HEK293T (cell line): ENCODE data around the gene TMBIM4.
A peak's percentile ranks its signal among the peaks of the same experiment; 100 is the strongest.
"Not testable (repeated sequence)": the region's sequence is repeated elsewhere in the genome, so short reads cannot be mapped to it uniquely, and the experiment has no call there.

Source experiments
- CTCF ChIA-PET: fragments of 350-600 bp; formaldehyde crosslinking; extraction: SDS; loops from one replicate; lab custom pipeline; 2021; ENCODE audit warnings: antibody characterized with exemption, inconsistent platforms; lab: Yijun Ruan, JAX
- POLR2A ChIA-PET: fragments of 350-600 bp; formaldehyde crosslinking; extraction: SDS; loops from one replicate; lab custom pipeline; 2020; ENCODE audit warnings: antibody characterized with exemption, inconsistent platforms; lab: Yijun Ruan, JAX
- DNase-seq: peaks from one replicate; pipeline ENCODE4 v3.0.0; 2012; ENCODE audit warnings: mixed read lengths; ENCODE audit errors: extremely low spot score
- ARNT ChIP-seq: fragments of 450-650 bp; IDR thresholded peaks from 2 replicates; pipeline ENCODE4 v1.6.1; 2017; ENCODE audit warnings: mild to moderate bottlenecking
- BHLHE40 ChIP-seq: fragments of 450-650 bp; IDR thresholded peaks from 2 replicates; pipeline ENCODE4 v1.6.1; 2016; ENCODE audit warnings: mild to moderate bottlenecking, moderate library complexity, borderline replicate concordance
- CTBP1 ChIP-seq: fragments of 450-650 bp; IDR thresholded peaks from 2 replicates; pipeline ENCODE4 v1.6.1; 2016; ENCODE audit warnings: borderline replicate concordance
- ELF4 ChIP-seq: fragments of 450-650 bp; IDR thresholded peaks from 2 replicates; pipeline ENCODE4 v1.6.1; 2017; ENCODE audit warnings: antibody characterized with exemption
- FOXA1 ChIP-seq: fragments of 450-650 bp; IDR thresholded peaks from 2 replicates; pipeline ENCODE4 v1.6.1; 2016; ENCODE audit warnings: mild to moderate bottlenecking
- FOXK2 ChIP-seq: fragments of 450-650 bp; IDR thresholded peaks from 2 replicates; pipeline ENCODE4 v1.6.1; 2016; ENCODE audit warnings: mild to moderate bottlenecking
- FOXM1 ChIP-seq: fragments of 450-650 bp; IDR thresholded peaks from 2 replicates; pipeline ENCODE4 v1.6.1; 2017; ENCODE audit warnings: mild to moderate bottlenecking, borderline replicate concordance
- HDGF ChIP-seq: fragments of 450-650 bp; IDR thresholded peaks from 2 replicates; pipeline ENCODE4 v1.6.1; 2017; ENCODE audit warnings: antibody characterized with exemption, borderline replicate concordance
- L3MBTL2 ChIP-seq: fragments of 450-650 bp; conservative IDR thresholded peaks from 2 replicates; pipeline ENCODE4 v1.6.1; 2016; ENCODE audit warnings: mild to moderate bottlenecking
- LEF1 ChIP-seq: fragments of 450-650 bp; IDR thresholded peaks from 2 replicates; pipeline ENCODE4 v1.6.1; 2017; ENCODE audit warnings: mild to moderate bottlenecking, borderline replicate concordance
- NFRKB ChIP-seq: fragments of 450-650 bp; IDR thresholded peaks from 2 replicates; pipeline ENCODE4 v1.6.1; 2016; ENCODE audit warnings: mild to moderate bottlenecking, moderate library complexity
- PKNOX1 ChIP-seq: fragments of 450-650 bp; IDR thresholded peaks from 2 replicates; pipeline ENCODE4 v1.6.1; 2016
- SP1 ChIP-seq: fragments of 450-650 bp; IDR thresholded peaks from 2 replicates; pipeline ENCODE4 v1.6.1; 2017
- SUZ12 ChIP-seq: fragments of 450-650 bp; IDR thresholded peaks from 2 replicates; pipeline ENCODE4 v1.6.1; 2016; ENCODE audit warnings: mild to moderate bottlenecking
- TARDBP ChIP-seq: fragments of 450-650 bp; IDR thresholded peaks from 2 replicates; pipeline ENCODE4 v1.6.1; 2016
- ZNF384 ChIP-seq: fragments of 450-650 bp; IDR thresholded peaks from 2 replicates; pipeline ENCODE4 v1.6.1; 2016

Gene TMBIM4

GRCh38 chr12:66169221-66170170 is at the start of gene TMBIM4:
TMBIM4 (minus strand) TSS chr12:66169996; CDS start chr12:66169951, 45 bp downstream.
- TF ChIP-seq LEF1 (no peak), TARDBP (no peak), FOXA1 (no peak), NFRKB (peak; percentile 68; the same call in 1 of the 2 replicates), ELF4 (peak; percentile 94), ARNT (no peak), CTBP1 (no peak; the same call in 1 of the 2 replicates), ZNF384 (peak; percentile 43; the same call in 1 of the 2 replicates), SUZ12 (no peak), L3MBTL2 (peak; percentile 77)

GRCh38 chr12:66217342-66217917 is 47.6 kb upstream of the TMBIM4 start:
- CTCF ChIA-PET = no interaction called here
- DNase-seq = no peak

More at GRCh38 chr12:66169221-66170170, at the start of gene TMBIM4:
- ChIA-PET CTCF (interaction anchor here (1.0 to 1.3 kb wide), 4 partner anchors 8 to 447 kb away, joined by 3 to 4 read pairs (median 3); no protein-coding TSS in a partner anchor), POLR2A (interaction anchor here (0.6 to 1.9 kb wide), 33 partner anchors 8 to 578 kb away, joined by 3 to 23 read pairs (median 5); partner anchors contain the start of genes HELB and LLPH)
- peak; percentile 87 for DNase-seq

GRCh38 chr12:66213011-66213410 is 43.2 kb upstream of the TMBIM4 start:
- CTCF ChIA-PET, POLR2A ChIA-PET, DNase-seq: not testable (repeated sequence)

More at GRCh38 chr12:66217342-66217917, 47.6 kb upstream of the TMBIM4 start:
- no peak for TF ChIP-seq NFRKB
- no peak for TF ChIP-seq PKNOX1
- TF ChIP-seq FOXM1 = no peak
- TF ChIP-seq ELF4 = no peak
- no peak for TF ChIP-seq TARDBP
- no peak for TF ChIP-seq FOXK2
- TF ChIP-seq L3MBTL2 = no peak
- no peak for TF ChIP-seq ZNF384
- no peak for TF ChIP-seq LEF1
- no peak for TF ChIP-seq FOXA1
- TF ChIP-seq BHLHE40 = no peak
- TF ChIP-seq SUZ12 = no peak
- no peak for TF ChIP-seq HDGF
- no peak for TF ChIP-seq SP1
- no peak for TF ChIP-seq ARNT
- TF ChIP-seq CTBP1 = no peak
- POLR2A ChIA-PET = no interaction called here

GRCh38 chr12:66211573-66211972 is 41.8 kb upstream of the TMBIM4 start:
- CTCF ChIA-PET = interaction anchor here (0.5 kb wide), 1 partner anchor 89 kb away, joined by 3 read pairs; no protein-coding TSS in a partner anchor
- POLR2A ChIA-PET, DNase-seq: not testable (repeated sequence)

GRCh38 chr12:66210840-66211239 is 41.0 kb upstream of the TMBIM4 start:
- POLR2A ChIA-PET = no interaction called here

GRCh38 chr12:66206141-66206540 is 36.3 kb upstream of the TMBIM4 start:
- POLR2A ChIA-PET = no interaction called here
- CTCF ChIA-PET = no interaction called here
- TF ChIP-seq PKNOX1 (no peak), TARDBP (no peak), SUZ12 (no peak), FOXM1 (no peak), ZNF384 (no peak), ARNT (no peak), SP1 (no peak), CTBP1 (no peak), LEF1 (no peak), HDGF (no peak)
- DNase-seq = no peak

More at GRCh38 chr12:66210840-66211239, 41.0 kb upstream of the TMBIM4 start:
- TF ChIP-seq SUZ12 (no peak), L3MBTL2 (no peak), BHLHE40 (no peak), FOXA1 (no peak), ZNF384 (no peak), NFRKB (no peak), LEF1 (no peak), CTBP1 (no peak), SP1 (no peak), HDGF (no peak), PKNOX1 (no peak), TARDBP (no peak), FOXM1 (no peak), ARNT (no peak), ELF4 (no peak)
- no peak for DNase-seq
- CTCF ChIA-PET = interaction anchor here (0.5 kb wide), 1 partner anchor 88 kb away, joined by 3 read pairs; no protein-coding TSS in a partner anchor
